Fibroblast of villous mesenchyme (primary cell): ENCODE measurements around the gene FAM50A. TPM values are rescaled to one million over a fixed set of nuclear protein-coding genes. Genes with fewer than 3 reads are reported as not detected.
A peak's percentile ranks its signal among the peaks of the same experiment; 100 is the strongest.

Experiments used
- DNase-seq: peaks from one replicate; pipeline ENCODE4 v3.0.0-alpha.2; 2010; ENCODE audit warnings: low read depth
- H3K4me3 ChIP-seq: 2 replicates; pipeline ENCODE4 v1.5.1; 2011; ENCODE audit warnings: low read depth, mild to moderate bottlenecking, low read length
- CTCF ChIP-seq: IDR thresholded peaks from 2 replicates; pipeline ENCODE4 v1.5.1; 2012; ENCODE audit warnings: low read depth, mild to moderate bottlenecking, low read length; ENCODE audit not compliant: insufficient read depth
- total RNA-seq: library from RNA; depleted of rRNA; stranded (reverse); fragments of >200 nt; gene quantifications from 2 replicates; pipeline ENCODE4 v1.2.3, GENCODE V29; 2012

FAM50A gene
- total RNA-seq, 1 donor = 44.9 TPM

GRCh38 chrX:154435171-154435733 lies 8.7 kb upstream of the FAM50A start:
- H3K4me3 ChIP-seq = no peak overlapping the region
- no peak for TF ChIP-seq CTCF
- no peak for DNase-seq

- H3K4me3 ChIP-seq = peak overlapping the region; percentile 72
- no peak for TF ChIP-seq CTCF
- peak; percentile 23 for DNase-seq
Observed at GRCh38 chrX:154436374-154436982, 7.5 kb upstream of the FAM50A start.

- TF ChIP-seq CTCF = no peak
- DNase-seq = peak; percentile 54
- peak within 1 kb of the TSS; percentile 72 for H3K4me3 ChIP-seq
Observed at GRCh38 chrX:154436983-154437752, 6.8 kb upstream of the FAM50A start, which contains the start of gene GDI1. Gene GDI1, plus strand, starts transcription at chrX:154437154. Its CDS starts 101 bp downstream, at chrX:154437255.

- peak overlapping the region; percentile 72 for H3K4me3 ChIP-seq
- peak; percentile 3 for DNase-seq
- no peak for TF ChIP-seq CTCF
Observed at GRCh38 chrX:154437971-154438893, 5.7 kb upstream of the FAM50A start.

- TF ChIP-seq CTCF = no peak
- H3K4me3 ChIP-seq = no peak overlapping the region
- DNase-seq = no peak
Observed at GRCh38 chrX:154439841-154440240, 4.1 kb upstream of the FAM50A start.

GRCh38 chrX:154440623-154441357 lies 3.2 kb upstream of the FAM50A start:
- no peak overlapping the region for H3K4me3 ChIP-seq
- DNase-seq = no peak
- TF ChIP-seq CTCF = no peak
